Measurements from ENCODE around the gene CDHR4.
"Not testable (repeated sequence)": the region's sequence is repeated elsewhere in the genome, so short reads cannot be mapped to it uniquely, and the experiment has no call there.

Gene CDHR4

DNA sequence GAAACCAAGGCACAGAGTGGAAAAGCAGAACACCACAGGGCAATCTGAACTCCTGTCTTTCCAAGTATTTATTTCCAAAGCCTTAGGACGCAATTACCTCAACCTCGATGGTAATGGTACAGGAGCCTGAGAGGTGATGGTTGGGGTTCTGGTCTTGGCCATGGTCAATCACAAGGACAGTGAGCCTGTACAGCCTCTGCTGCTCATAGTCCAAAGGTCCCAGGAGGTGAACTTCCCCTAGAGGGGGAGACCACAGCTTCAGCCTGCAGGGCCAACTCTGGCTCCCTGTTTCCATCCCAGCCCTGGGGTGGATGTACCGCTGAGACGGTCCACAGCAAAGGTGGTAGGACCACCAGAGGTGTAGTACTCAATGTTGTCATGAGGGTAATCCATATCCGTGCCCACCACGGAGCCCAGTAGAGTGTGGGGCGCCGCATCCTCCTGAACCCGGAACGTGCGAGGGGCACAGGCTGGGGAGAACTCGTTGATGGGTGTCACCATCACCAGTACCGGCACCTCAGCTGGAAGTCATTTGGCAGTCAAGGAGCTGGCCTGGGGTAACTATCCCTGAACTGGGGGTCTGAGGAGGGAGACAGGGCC, 6.1 kb downstream of the CDHR4 start:
- no peak overlapping the region for H3K27ac Mint-ChIP-seq
- H3K4me3 Mint-ChIP-seq = no peak overlapping the region

DNA sequence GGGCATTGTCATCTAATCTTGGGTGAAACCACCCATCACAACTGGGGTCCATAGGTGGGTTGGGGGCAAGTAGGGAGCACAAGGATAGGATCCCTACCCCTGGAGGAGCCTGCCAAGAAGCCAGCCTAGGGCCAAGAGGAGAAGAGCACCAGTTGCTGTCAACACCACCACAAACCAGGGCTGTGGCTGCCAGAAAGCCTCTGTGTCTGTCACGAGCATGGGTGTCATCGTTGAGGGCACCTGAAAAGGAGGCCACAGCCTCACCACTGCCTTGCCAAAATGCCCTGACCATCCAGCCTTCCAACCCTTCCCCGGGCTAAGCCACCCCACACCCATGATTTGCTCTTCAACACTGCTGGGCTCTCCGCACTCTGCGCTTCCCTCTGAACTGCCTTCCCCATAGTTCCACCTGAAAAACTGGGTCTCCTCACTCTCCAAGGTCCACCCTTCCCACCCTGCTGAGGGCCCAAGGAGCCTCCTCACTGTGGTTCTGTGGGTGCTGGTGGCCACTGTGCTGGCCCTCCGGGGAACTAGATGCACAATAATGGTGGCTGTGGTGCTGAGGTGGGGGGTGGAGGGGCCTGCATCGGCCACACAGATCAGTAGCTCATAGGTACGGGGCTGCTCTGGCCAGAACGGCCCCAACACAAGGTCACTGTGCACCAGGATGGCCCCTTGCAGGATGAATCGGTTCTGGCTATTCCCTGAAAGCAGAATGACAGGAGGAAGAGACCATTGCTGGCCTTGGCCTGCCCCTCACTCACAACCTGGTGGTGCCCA, 7.1 kb downstream of the CDHR4 start:
- Mint-ChIP-seq H3K36me3 (ENCODE audit: low read depth) (no peaks in the 10 kb centered on the region), H3K9me3 (no peaks in the 10 kb centered on the region), H3K4me1 (ENCODE audit: low read depth) (peaks cover 7% of the 10 kb centered on the region), H3K4me3 (no peak overlapping the region), H3K27ac (no peak overlapping the region), H3K27me3 (peaks cover 4% of the 10 kb centered on the region)
- intact Hi-C loops (cut with micrococcal nuclease) = no loop called here

More for the DNA sequence above, 6.1 kb downstream of the CDHR4 start:
- Mint-ChIP-seq H3K4me1 (ENCODE audit: low read depth) (peaks cover 7% of the 10 kb centered on the region), H3K27me3 (peaks cover 4% of the 10 kb centered on the region), H3K36me3 (ENCODE audit: low read depth) (no peaks in the 10 kb centered on the region), H3K9me3 (no peaks in the 10 kb centered on the region)
- intact Hi-C loops (cut with micrococcal nuclease) = no loop called here

DNA sequence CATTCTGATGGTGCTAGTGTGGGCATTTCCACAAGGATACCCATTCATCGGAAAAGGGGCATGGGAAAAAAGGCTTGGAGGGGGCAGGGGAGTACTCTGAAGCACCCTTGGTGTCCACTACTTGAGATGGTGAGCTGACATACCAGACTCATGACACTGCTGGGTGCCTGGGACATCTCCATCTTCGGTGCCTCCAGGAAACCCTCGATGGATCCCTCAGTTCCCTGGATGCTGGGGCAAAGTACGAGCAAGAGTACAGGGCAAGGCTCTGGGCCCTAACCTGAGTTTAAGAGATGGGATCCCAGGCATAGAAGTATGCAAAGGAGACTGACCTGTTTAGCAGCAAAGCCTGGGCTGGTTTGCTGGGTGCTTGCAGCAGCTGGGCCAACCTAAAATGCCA, 8.1 kb downstream of the CDHR4 start:
- Mint-ChIP-seq H3K9me3 (no peaks in the 10 kb centered on the region), H3K4me1 (ENCODE audit: low read depth) (peaks cover 9% of the 10 kb centered on the region), H3K36me3 (ENCODE audit: low read depth) (no peaks in the 10 kb centered on the region), H3K4me3 (no peak overlapping the region), H3K27me3 (peaks cover 4% of the 10 kb centered on the region), H3K27ac (no peak overlapping the region)
- intact Hi-C loops (cut with micrococcal nuclease) = no loop called here

DNA sequence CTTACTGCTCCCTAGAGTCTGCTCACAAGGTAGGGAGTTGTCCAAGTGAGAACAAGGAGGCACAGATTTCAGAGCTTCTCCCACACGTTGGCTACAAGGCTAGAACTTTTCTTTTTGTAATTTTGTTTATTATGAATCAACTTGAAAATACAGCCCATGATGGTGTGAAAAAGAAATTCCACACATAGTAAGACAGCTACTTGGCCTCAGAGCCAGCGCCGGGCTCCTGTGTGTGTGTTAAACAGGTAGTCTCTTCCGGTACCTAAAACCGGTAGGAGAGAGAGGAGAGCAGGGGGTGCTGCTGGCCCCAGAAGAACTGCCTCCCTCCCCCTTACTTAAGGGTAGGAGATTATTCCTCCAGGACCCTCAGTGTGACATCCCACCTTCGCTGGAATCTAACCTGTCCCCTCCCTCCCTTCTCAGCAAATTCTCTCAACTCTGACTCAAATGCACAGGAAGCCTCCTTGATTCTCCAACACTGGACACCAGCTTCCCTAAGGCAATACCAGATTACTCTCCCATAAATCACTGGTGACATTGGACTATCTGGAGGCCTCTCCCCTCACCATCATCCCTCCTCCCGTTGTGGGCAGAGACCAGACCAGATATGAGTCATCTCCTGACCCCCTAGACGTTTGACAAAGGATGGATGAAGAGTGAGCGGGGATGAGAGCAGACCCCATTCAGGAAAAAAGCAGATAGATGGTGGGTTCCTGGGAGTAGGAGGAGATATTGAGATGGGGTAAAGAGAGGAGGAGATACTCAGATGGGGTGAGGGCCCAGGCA, 8.9 kb downstream of the CDHR4 start:
- H3K4me1 Mint-ChIP-seq (ENCODE audit: low read depth) = peaks cover 9% of the 10 kb centered on the region
- H3K27me3 Mint-ChIP-seq = peaks cover 4% of the 10 kb centered on the region
- no peaks in the 10 kb centered on the region for H3K9me3 Mint-ChIP-seq
- intact Hi-C loops (cut with micrococcal nuclease) = no loop called here
- no peak overlapping the region for H3K27ac Mint-ChIP-seq
- H3K4me3 Mint-ChIP-seq = no peak overlapping the region
- H3K36me3 Mint-ChIP-seq (ENCODE audit: low read depth) = no peaks in the 10 kb centered on the region

DNA sequence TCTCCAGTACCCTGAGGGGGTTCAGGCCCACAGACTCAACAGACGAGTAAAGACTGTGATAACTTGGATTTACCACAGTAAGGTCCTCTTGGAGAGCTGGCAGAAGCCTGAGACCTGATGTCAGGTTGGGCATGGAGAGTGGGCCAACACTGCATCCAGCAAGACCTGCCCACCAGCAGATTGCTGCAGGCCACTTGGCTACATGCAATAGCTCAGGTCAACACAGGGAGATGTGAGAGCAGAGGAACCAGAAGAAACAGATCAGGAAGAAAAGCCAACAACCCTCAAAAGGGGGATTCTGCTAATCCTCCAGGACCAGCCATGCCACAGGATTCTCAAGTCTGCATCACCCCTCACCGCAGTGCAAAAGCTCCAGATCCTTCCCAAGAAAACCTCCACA, 11.6 kb downstream of the CDHR4 start:
- no peak overlapping the region for H3K4me3 Mint-ChIP-seq
- intact Hi-C loops (cut with micrococcal nuclease) = loop anchor here (10.0 kb wide), 1 partner anchor 63 kb away; the partner anchor contains the start of gene GMPPB
- H3K4me1 Mint-ChIP-seq (ENCODE audit: low read depth) = peaks cover 20% of the 10 kb centered on the region

DNA sequence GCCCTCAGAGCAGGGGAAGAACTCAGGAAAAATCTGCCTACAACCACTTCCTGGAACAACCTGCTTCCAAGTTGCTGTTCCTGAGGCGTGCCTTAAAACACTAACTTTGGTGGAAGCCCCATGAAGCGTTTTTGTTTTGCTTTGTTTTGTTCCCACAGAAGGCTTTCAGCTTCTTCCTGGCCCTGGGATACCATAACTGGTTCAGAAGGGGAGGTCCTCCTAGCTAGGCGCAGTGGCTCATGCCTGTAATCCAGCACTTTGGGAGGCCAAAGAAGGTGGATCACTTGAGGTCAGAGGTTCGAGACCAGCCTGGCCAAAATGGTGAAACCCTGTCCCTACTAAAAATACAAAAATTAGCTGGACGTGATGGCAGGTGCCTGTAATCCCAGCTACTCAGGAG, 12.1 kb downstream of the CDHR4 start:
- Mint-ChIP-seq H3K9me3 (no peaks in the 10 kb centered on the region), H3K27ac (peak overlapping the region; percentile 94), H3K4me1 (ENCODE audit: low read depth) (peaks cover 20% of the 10 kb centered on the region), H3K4me3 (no peak overlapping the region), H3K36me3 (ENCODE audit: low read depth) (peaks cover 24% of the 10 kb centered on the region), H3K27me3 (peaks cover 4% of the 10 kb centered on the region)
- intact Hi-C loops (cut with micrococcal nuclease) = loop anchor here (10.0 kb wide), 1 partner anchor 63 kb away; the partner anchor contains the start of gene GMPPB

More for the DNA sequence above, 11.6 kb downstream of the CDHR4 start:
- Mint-ChIP-seq H3K27ac (no peak overlapping the region), H3K27me3 (peaks cover 4% of the 10 kb centered on the region), H3K36me3 (ENCODE audit: low read depth) (peaks cover 19% of the 10 kb centered on the region), H3K9me3 (no peaks in the 10 kb centered on the region)

DNA sequence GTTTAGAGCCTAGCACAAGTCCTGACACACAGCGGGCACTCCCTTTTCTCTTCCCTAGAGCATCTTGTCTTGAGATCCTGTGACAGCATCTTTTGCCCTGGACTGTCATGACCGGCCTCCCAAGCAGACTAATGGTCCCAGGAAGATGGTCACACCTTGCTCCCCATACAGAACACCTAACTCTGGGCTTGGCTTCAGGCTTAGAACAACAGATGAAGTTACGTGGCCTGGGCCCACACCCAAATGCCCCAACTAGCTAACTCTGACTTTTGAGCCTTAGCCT, 12.6 kb downstream of the CDHR4 start:
- peak overlapping the region; percentile 94 for H3K27ac Mint-ChIP-seq
- no peaks in the 10 kb centered on the region for H3K9me3 Mint-ChIP-seq
- H3K27me3 Mint-ChIP-seq = peaks cover 4% of the 10 kb centered on the region
- peaks cover 24% of the 10 kb centered on the region for H3K4me1 Mint-ChIP-seq (ENCODE audit: low read depth)
- H3K4me3 Mint-ChIP-seq = peak overlapping the region; percentile 85
- intact Hi-C loops (cut with micrococcal nuclease) = loop anchor here (10.0 kb wide), 1 partner anchor 62 kb away; the partner anchor contains the start of gene GMPPB
- H3K36me3 Mint-ChIP-seq (ENCODE audit: low read depth) = peaks cover 28% of the 10 kb centered on the region

DNA sequence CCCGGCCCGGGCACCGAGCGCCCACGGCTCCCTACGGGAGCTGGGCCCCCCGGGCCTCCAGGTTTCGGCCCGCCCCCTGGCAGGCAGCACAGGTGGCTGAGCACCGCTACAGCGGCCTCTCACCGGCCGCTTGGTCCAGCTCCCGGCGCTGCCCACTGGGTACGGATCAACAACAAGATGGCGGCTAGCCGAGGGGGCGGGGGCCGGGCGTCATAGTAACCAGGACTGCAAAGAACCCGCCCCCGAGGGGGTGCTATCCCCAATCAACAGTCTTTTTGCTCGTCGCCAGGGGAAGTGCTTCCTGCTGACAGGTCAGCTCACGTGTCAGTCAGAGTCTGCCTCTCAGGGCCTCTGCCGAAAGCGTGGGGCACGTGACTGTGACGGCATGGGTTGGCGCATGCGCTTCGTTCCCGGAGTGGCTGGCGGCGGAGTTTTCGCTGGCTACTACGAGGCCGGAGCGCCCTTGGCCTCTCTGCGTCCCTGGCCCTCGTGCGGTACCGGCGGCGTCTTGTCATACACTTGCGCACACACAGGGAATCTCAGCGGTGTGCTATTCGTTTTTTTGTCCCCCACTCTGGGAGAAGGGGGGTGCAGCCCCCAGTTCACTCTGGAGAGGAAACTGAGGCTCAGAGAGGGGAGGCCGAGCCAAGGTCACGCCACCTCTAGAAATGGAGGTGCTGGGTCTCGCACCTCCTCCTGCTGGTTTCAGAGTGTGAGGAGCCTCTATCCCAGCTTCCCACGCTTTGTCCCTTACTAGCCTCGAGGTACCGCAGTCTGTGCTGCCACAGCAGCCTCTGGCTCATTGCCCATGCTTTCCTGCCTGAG, 13.1 kb downstream of the CDHR4 start, which contains the start of gene IP6K1:
TSS of gene IP6K1 (minus strand) at position 186 of the 825 bp plus-strand sequence. CDS start 38,502 bp downstream, outside the sequence.
- peaks cover 4% of the 10 kb centered on the region for H3K27me3 Mint-ChIP-seq
- H3K27ac Mint-ChIP-seq = peak within 1 kb of the TSS; percentile 94
- H3K9me3 Mint-ChIP-seq = no peaks in the 10 kb centered on the region
- peak within 1 kb of the TSS; percentile 85 for H3K4me3 Mint-ChIP-seq
- intact Hi-C loops (cut with micrococcal nuclease) = loop anchor here (10.0 kb wide), 1 partner anchor 62 kb away; the partner anchor contains the start of gene GMPPB
- peaks cover 25% of the 10 kb centered on the region for H3K4me1 Mint-ChIP-seq (ENCODE audit: low read depth)
- H3K36me3 Mint-ChIP-seq (ENCODE audit: low read depth) = peaks cover 30% of the 10 kb centered on the region

DNA sequence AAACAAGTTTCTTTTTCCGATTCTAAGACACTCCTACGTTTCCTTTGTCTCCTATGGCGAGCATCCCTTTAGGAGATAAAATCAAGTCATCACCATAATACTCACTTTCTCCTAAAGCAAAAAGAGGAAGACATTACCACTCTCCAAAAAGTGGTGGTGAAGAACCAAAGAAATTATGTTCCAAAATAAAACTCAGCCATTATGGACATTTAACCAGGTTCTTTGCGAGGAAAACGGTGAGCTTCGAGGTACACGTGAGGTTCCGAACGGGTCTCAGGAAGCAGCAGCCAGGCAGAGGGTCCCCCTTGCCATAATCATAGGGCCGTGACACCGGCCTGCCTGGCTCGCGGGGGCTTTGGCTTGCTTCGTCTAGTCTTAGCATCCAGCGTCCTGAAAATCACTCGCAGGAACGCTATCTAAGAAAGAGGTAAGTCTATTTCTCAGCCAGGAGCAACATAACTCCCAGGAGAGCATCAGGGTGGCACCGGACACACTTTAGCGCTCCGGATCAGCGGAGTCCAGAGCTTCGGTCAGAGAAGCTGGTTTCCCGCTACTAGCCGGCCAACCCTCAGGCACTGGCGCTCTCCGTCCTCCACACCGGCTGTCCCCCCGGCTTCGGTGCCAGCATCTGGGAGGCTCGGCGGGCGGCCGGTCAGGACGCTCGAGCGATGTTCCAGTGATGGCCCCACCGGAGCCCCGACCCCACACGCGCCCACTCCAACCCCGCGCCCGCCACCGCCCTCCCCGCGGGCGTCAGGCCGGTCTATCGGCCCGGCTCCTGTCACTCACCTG, 13.9 kb downstream of the CDHR4 start:
- peak overlapping the region; percentile 85 for H3K4me3 Mint-ChIP-seq
- intact Hi-C loops (cut with micrococcal nuclease) = loop anchor here (10.0 kb wide), 1 partner anchor 61 kb away; the partner anchor contains the start of gene GMPPB
- H3K27ac Mint-ChIP-seq = peak overlapping the region; percentile 94
- H3K27me3 Mint-ChIP-seq = peaks cover 4% of the 10 kb centered on the region
- H3K36me3 Mint-ChIP-seq (ENCODE audit: low read depth) = peaks cover 38% of the 10 kb centered on the region
- peaks cover 33% of the 10 kb centered on the region for H3K4me1 Mint-ChIP-seq (ENCODE audit: low read depth)
- no peaks in the 10 kb centered on the region for H3K9me3 Mint-ChIP-seq

DNA sequence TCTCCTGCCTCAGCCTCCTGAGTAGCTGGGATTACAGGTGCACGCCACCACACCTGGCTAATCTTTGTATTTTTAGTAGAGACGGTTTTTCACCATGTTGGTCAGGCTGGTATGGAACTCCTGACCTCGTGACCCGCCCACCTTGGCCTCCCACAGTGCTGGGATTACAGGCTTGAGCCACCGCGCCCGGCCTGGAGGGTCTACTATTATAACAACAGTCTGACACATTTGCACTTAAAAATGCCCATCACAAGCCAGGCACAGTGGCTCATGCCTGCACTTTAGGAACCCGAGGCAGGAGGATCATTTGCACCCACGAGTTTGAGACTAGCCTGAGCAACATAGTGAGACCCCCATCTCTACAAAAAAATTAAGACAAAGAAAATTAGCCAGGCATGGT, 17.4 kb downstream of the CDHR4 start:
- intact Hi-C loops (cut with micrococcal nuclease) = loop anchor here (10.0 kb wide), 1 partner anchor 57 kb away; the partner anchor contains the start of gene GMPPB
- not testable (repeated sequence) for H3K27me3 Mint-ChIP-seq, H3K9me3 Mint-ChIP-seq, H3K4me3 Mint-ChIP-seq, H3K27ac Mint-ChIP-seq
- peaks cover 70% of the 10 kb centered on the region for H3K36me3 Mint-ChIP-seq (ENCODE audit: low read depth)
- H3K4me1 Mint-ChIP-seq (ENCODE audit: low read depth) = peaks cover 50% of the 10 kb centered on the region

DNA sequence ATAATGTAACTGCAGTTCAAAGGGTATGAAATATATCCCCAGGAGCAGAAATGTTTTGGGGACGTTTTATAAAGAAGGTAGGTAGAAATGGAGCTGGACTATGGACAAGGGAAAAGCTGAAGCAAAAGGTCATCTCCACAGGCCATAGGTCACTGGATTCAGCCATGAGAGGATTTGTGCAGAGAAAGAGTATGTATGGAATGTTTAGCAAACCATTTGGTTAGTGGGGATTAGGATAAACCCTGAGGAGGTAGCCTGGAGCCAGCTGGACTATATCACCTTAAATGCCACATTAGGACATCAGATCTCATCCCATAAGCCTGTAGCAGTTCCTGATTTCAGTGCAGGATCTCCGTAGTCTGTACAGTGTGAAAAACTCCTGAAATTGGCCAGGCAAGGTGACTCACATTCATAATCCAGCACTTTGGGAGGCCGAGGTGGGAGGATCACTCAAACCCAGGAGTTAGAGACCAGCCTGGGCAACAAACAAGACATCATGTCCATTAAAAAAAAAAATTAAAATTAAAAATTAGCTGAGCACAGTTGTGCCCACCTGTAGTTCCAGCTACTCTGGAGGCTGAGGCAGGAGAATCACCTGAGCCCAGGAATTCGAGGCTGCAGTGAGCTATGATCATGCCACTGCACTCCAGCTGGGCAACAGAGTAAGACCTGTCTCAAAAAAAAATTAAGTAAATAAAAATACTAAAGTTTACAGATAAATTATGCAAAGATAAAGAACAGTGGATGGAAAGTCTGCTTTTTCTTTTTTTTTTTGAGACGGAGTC, 18.1 kb downstream of the CDHR4 start:
- H3K9me3 Mint-ChIP-seq = no peaks in the 10 kb centered on the region
- intact Hi-C loops (cut with micrococcal nuclease) = loop anchor here (10.0 kb wide), 1 partner anchor 57 kb away; the partner anchor contains the start of gene GMPPB

DNA sequence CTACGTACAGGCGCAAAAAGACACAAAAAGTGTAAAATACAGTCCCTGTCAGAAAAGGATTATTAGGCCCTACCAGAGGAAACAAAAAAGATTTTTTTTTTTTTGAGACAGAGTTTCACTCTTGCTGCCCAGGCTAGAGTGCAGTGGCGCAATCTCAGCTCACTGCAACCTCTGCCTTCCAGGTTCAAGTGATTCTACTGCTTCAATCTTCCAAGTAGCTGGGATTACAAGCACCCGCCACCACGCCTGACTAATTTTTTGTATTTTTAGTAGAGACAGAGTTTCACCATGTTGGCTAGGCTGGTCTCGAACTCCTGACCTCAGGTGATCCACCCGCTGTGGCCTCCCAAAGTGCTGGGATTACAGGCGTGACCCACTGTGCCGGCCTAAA, 18.7 kb downstream of the CDHR4 start:
- H3K9me3 Mint-ChIP-seq, H3K27me3 Mint-ChIP-seq, H3K4me3 Mint-ChIP-seq, H3K27ac Mint-ChIP-seq: not testable (repeated sequence)
- intact Hi-C loops (cut with micrococcal nuclease) = loop anchor here (10.0 kb wide), 1 partner anchor 56 kb away; the partner anchor contains the start of gene GMPPB
- Mint-ChIP-seq H3K36me3 (ENCODE audit: low read depth) (peaks cover 81% of the 10 kb centered on the region), H3K4me1 (ENCODE audit: low read depth) (peaks cover 43% of the 10 kb centered on the region)

More for the DNA sequence above, 18.1 kb downstream of the CDHR4 start:
- peaks cover 77% of the 10 kb centered on the region for H3K36me3 Mint-ChIP-seq (ENCODE audit: low read depth)
- no peaks in the 10 kb centered on the region for H3K27me3 Mint-ChIP-seq
- H3K4me3 Mint-ChIP-seq = no peak overlapping the region
- H3K4me1 Mint-ChIP-seq (ENCODE audit: low read depth) = peaks cover 43% of the 10 kb centered on the region
- no peak overlapping the region for H3K27ac Mint-ChIP-seq

Measured in dendritic cell treated with granulocyte-macrophage colony-stimulating factor and Interleukin-4, amounts not matched to agents 40 ng/mL and 50 ng/mL, for 4 days (primary cell).